Measurements from ENCODE around the gene HK1.

DNA sequence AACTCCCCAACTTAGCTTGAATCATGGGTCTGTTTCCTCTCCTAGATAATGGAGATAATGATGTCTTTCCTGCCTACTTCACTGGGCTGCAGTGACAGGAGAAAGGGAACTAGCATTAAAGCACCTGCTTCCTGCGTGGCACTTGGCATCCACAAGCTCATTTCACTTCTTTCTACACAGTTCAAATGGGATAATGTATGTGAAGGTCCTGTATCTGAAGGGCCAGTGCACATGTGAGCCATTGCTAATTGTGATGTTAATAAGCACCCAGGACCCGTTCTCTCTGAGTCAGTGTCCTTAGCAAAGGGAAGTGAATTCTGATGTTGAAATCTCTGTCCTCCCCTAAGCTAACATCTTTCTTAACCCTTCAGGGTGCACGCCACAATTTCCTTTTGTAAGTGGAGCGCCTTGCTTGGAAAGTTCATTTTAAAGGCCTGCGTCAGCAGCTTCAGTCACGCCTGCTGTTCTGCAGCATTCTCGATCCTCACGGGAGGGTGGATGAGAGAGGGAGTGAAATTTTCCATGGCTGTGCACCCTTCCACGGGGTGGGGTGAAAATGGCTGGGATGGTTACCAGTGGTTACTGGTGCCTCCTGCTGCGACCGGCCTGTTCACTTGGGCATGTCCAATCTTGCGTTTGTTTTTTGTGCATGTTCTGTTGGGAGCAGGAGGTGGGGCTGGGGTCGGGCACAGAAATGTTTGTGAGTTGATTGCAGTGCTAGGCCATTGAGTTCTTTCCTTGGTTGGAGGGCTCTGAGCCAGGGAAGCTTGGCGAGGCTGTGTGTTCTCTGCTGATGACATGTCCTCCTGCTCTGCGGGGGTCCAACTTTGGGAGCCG, 59.2 kb downstream of the HK1 start:
- no peak for TF ChIP-seq EZH2 (IDR thresholded peaks at IDR 0.05; ENCODE audit: borderline replicate concordance, insufficient read depth, low read depth, low read length, poor library complexity, severe bottlenecking)
- TF ChIP-seq, protein P1, sequence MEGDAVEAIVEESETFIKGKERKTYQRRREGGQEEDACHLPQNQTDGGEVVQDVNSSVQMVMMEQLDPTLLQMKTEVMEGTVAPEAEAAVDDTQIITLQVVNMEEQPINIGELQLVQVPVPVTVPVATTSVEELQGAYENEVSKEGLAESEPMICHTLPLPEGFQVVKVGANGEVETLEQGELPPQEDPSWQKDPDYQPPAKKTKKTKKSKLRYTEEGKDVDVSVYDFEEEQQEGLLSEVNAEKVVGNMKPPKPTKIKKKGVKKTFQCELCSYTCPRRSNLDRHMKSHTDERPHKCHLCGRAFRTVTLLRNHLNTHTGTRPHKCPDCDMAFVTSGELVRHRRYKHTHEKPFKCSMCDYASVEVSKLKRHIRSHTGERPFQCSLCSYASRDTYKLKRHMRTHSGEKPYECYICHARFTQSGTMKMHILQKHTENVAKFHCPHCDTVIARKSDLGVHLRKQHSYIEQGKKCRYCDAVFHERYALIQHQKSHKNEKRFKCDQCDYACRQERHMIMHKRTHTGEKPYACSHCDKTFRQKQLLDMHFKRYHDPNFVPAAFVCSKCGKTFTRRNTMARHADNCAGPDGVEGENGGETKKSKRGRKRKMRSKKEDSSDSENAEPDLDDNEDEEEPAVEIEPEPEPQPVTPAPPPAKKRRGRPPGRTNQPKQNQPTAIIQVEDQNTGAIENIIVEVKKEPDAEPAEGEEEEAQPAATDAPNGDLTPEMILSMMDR (IDR thresholded peaks at IDR 0.05): no peak
